BLaER1 (cell line): ENCODE measurements around the gene SNTG2.

Experiments
- H3K27ac ChIP-seq: shearing (Covaris generic); formaldehyde crosslinking; 2 replicates; pipeline ENCODE4 v1.8.1; 2022
- H3K27me3 ChIP-seq: shearing (Covaris generic); formaldehyde crosslinking; 2 replicates; pipeline ENCODE4 v1.8.1; 2022
- H3K36me3 ChIP-seq: shearing (Covaris generic); formaldehyde crosslinking; 2 replicates; pipeline ENCODE4 v1.8.1; 2022
- H3K4me1 ChIP-seq: shearing (Covaris generic); formaldehyde crosslinking; 2 replicates; pipeline ENCODE4 v1.8.1; 2022
- H3K4me2 ChIP-seq: shearing (Covaris generic); formaldehyde crosslinking; 2 replicates; pipeline ENCODE4 v1.8.1; 2022
- H3K4me3 ChIP-seq: shearing (Covaris generic); formaldehyde crosslinking; 2 replicates; pipeline ENCODE4 v1.8.1; 2022
- H3K9ac ChIP-seq: shearing (Covaris generic); formaldehyde crosslinking; 2 replicates; pipeline ENCODE4 v1.8.1; 2022
- H3K9me3 ChIP-seq: shearing (Covaris generic); formaldehyde crosslinking; 2 replicates; pipeline ENCODE4 v1.8.1; 2022
- H4K20me1 ChIP-seq: shearing (Covaris generic); formaldehyde crosslinking; 2 replicates; pipeline ENCODE4 v1.8.1; 2022
- Cebpa-rat ChIP-seq: shearing (Covaris generic); IDR thresholded peaks from 2 replicates; pipeline ENCODE4 v1.8.1; 2022

The SNTG2 gene

DNA sequence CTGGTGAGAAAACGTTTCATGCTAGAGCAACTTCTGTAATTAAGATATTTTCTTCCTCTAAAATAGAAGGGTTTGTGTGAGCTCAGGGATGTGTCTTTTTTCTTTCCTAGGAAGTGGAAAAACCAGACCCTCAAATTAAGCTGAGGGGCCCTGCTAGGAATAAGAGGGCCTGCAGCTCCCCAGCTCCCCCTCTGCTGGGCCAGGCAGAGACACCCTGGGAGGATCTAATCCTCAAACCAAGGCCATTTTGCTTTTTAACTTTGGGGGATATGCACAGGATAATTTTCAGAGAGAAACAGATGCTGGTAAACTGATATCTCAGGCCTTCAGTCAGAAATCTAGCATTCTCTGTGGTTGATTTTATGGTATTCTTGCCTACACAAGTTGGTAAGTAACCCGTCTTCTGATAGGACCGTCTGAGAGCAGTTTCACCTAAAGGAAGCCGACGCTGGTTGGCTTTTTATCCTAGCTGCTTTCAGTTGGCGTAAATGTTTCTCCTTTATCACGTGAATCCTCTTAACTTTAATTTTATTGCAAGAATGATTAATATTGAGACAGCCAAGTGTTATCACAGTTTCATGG is 34.8 kb downstream of the SNTG2 start:
- H3K9ac ChIP-seq = no peak overlapping the region
- no peaks in the 10 kb centered on the region for H4K20me1 ChIP-seq
- TF ChIP-seq Cebpa-rat = no peak
- H3K36me3 ChIP-seq = no peaks in the 10 kb centered on the region
- H3K27ac ChIP-seq = no peak overlapping the region
- H3K4me3 ChIP-seq = no peak overlapping the region
- no peaks in the 10 kb centered on the region for H3K9me3 ChIP-seq
- peaks cover 22% of the 10 kb centered on the region for H3K4me1 ChIP-seq
- peak overlapping the region; percentile 60 for H3K4me2 ChIP-seq
- no peaks in the 10 kb centered on the region for H3K27me3 ChIP-seq

DNA sequence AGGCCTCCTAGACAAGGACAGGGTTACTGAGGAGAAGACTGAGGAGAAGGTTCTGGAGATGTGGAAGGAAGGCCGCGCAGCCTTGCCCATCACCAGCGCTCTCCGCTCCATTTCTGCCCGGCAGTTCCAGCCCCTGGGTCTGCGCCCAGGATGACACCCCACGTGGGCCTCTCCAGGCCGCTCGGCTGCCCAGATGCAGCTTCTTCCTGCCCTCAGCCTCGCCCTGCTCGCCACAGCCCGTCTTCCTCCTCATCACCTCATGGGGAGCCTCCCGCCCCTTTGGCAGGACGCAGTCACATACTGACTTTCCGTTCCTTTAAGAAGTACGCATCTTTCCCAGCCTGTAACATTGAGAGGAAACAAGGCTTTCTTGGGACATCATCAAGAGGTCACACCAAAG is 37.1 kb downstream of the SNTG2 start:
- Histone ChIP-seq H3K9me3 (no peaks in the 10 kb centered on the region), H3K27ac (no peak overlapping the region), H4K20me1 (no peaks in the 10 kb centered on the region), H3K4me1 (peaks cover 22% of the 10 kb centered on the region), H3K36me3 (no peaks in the 10 kb centered on the region), H3K4me2 (no peak overlapping the region), H3K27me3 (no peaks in the 10 kb centered on the region), H3K4me3 (no peak overlapping the region), H3K9ac (no peak overlapping the region)
- no peak for TF ChIP-seq Cebpa-rat

- Histone ChIP-seq H3K9me3 (no peaks in the 10 kb centered on the region), H3K36me3 (no peaks in the 10 kb centered on the region), H4K20me1 (no peaks in the 10 kb centered on the region), H3K4me1 (peaks cover 11% of the 10 kb centered on the region), H3K4me3 (no peak overlapping the region), H3K27me3 (no peaks in the 10 kb centered on the region), H3K9ac (no peak overlapping the region), H3K4me2 (no peak overlapping the region), H3K27ac (no peak overlapping the region)
- TF ChIP-seq Cebpa-rat = no peak
Measured at GRCh38 chr2:989781-990467, 39.3 kb downstream of the SNTG2 start.

GRCh38 chr2:990970-991369 is 40.3 kb downstream of the SNTG2 start:
- H3K4me2 ChIP-seq = no peak overlapping the region

DNA sequence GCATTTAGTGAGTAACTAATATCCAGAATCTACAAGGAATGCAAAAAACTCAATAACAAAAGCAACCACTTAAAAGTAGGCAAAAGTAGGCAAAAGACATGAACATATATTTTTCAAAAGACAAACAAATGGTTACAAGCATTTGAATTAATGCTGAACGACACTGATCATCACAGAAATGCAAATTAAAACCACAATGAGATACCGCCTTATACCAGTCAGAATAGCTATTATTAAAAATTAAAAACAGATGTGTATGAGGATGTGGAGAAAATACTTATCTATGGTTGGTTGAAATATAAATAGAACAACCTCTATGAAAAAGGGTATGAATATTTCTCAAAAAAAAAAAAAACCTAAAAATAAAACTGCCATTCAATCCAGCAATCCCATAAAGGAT is 51.7 kb downstream of the SNTG2 start:
- no peak overlapping the region for H3K27ac ChIP-seq
- H3K36me3 ChIP-seq = no peaks in the 10 kb centered on the region
- no peaks in the 10 kb centered on the region for H3K4me1 ChIP-seq
- no peaks in the 10 kb centered on the region for H4K20me1 ChIP-seq
- no peak overlapping the region for H3K4me3 ChIP-seq
- H3K9ac ChIP-seq = no peak overlapping the region
- no peak for TF ChIP-seq Cebpa-rat
- H3K9me3 ChIP-seq = peaks cover 6% of the 10 kb centered on the region; the same call in 1 of the 2 replicates
- no peaks in the 10 kb centered on the region for H3K27me3 ChIP-seq
- H3K4me2 ChIP-seq = no peak overlapping the region

More at GRCh38 chr2:990970-991369, 40.3 kb downstream of the SNTG2 start:
- 0 out of 2 replicates have a peak, but pooled peaks cover under 1% of the 10 kb centered on the region for H3K4me1 ChIP-seq
- no peak overlapping the region for H3K4me3 ChIP-seq
- no peak overlapping the region for H3K27ac ChIP-seq
- H3K27me3 ChIP-seq = no peaks in the 10 kb centered on the region
- H3K9ac ChIP-seq = no peak overlapping the region
- H4K20me1 ChIP-seq = no peaks in the 10 kb centered on the region
- no peak for TF ChIP-seq Cebpa-rat
- no peaks in the 10 kb centered on the region for H3K9me3 ChIP-seq
- H3K36me3 ChIP-seq = no peaks in the 10 kb centered on the region

- H3K27me3 ChIP-seq = no peaks in the 10 kb centered on the region
- H3K4me3 ChIP-seq = no peak overlapping the region
- no peak for TF ChIP-seq Cebpa-rat
- no peaks in the 10 kb centered on the region for H3K9me3 ChIP-seq
- H3K4me2 ChIP-seq = no peak overlapping the region
- 0 out of 2 replicates have a peak, but pooled peaks cover 6% of the 10 kb centered on the region for H3K4me1 ChIP-seq
- H3K9ac ChIP-seq = no peak overlapping the region
- no peak overlapping the region for H3K27ac ChIP-seq
- H3K36me3 ChIP-seq = no peaks in the 10 kb centered on the region
- no peaks in the 10 kb centered on the region for H4K20me1 ChIP-seq
Measured at GRCh38 chr2:1004398-1004797, 53.7 kb downstream of the SNTG2 start.

DNA sequence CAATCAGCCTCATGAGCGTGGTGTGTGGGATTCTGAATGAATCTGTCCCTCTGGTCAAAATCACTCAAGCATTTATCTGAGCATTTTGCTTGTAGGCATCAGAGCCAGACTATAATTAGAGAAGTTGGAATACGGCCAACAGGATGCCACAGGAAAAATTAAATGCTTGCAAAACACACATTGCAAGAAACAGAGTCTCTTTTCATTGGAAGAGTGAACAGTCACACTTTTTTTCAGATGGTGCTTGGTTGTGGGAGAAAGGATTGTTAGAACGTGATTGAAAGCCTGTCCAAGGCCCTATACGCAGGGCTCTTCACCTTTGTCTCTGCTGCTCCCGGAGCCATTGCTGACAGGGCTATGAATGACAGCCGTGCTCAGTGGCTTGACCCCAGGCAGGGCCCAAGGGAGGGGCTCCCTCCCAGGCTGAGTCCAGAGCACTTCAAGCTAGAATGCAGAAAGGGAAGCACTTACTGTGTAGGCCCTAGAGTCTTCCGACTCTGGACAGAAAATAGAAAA is 59.8 kb downstream of the SNTG2 start:
- Histone ChIP-seq H3K4me2 (peak overlapping the region; percentile 68), H3K36me3 (no peaks in the 10 kb centered on the region), H3K9ac (no peak overlapping the region), H4K20me1 (no peaks in the 10 kb centered on the region), H3K9me3 (no peaks in the 10 kb centered on the region), H3K4me3 (no peak overlapping the region), H3K4me1 (peaks cover 29% of the 10 kb centered on the region), H3K27me3 (no peaks in the 10 kb centered on the region), H3K27ac (no peak overlapping the region)
- no peak for TF ChIP-seq Cebpa-rat

- Histone ChIP-seq H3K9ac (no peak overlapping the region; the same call in 1 of the 2 replicates), H3K36me3 (no peaks in the 10 kb centered on the region), H3K4me2 (peak overlapping the region; percentile 68), H3K27me3 (no peaks in the 10 kb centered on the region), H3K9me3 (no peaks in the 10 kb centered on the region), H3K27ac (no peak overlapping the region), H3K4me1 (peaks cover 29% of the 10 kb centered on the region), H4K20me1 (no peaks in the 10 kb centered on the region), H3K4me3 (no peak overlapping the region)
- TF ChIP-seq Cebpa-rat = no peak
Measured at GRCh38 chr2:1011006-1011405, 60.4 kb downstream of the SNTG2 start.

DNA sequence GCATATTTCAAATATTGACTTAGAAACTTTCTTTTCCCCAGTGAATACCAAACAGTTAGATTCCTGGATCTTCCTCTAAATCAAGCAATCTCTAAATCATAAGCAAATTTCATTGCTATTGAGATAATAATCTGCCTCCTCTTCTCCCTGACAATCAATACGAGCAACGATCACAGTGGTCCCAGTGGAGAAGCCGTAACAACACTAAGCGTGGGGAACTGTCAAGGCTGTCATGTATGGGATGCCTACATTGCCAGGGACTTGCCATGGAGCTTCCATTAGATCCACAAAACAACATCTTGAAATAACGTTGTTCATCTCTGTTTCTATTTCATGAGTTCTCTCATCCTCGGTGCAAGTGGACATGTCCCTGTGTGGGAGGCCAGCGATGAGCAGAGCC is 61.3 kb downstream of the SNTG2 start:
- no peak overlapping the region for H3K9ac ChIP-seq
- H4K20me1 ChIP-seq = no peaks in the 10 kb centered on the region
- no peaks in the 10 kb centered on the region for H3K36me3 ChIP-seq

GRCh38 chr2:1014802-1015201 is 64.2 kb downstream of the SNTG2 start:
- TF ChIP-seq Cebpa-rat = no peak
- H3K27ac ChIP-seq = no peak overlapping the region

More for the DNA sequence above, 61.3 kb downstream of the SNTG2 start:
- Histone ChIP-seq H3K4me3 (no peak overlapping the region), H3K9me3 (no peaks in the 10 kb centered on the region), H3K27me3 (no peaks in the 10 kb centered on the region), H3K4me2 (no peak overlapping the region), H3K4me1 (peaks cover 29% of the 10 kb centered on the region), H3K27ac (no peak overlapping the region)
- no peak for TF ChIP-seq Cebpa-rat

More at GRCh38 chr2:1014802-1015201, 64.2 kb downstream of the SNTG2 start:
- no peak overlapping the region for H3K4me3 ChIP-seq
- H3K4me2 ChIP-seq = no peak overlapping the region
- no peaks in the 10 kb centered on the region for H3K36me3 ChIP-seq
- H3K9me3 ChIP-seq = no peaks in the 10 kb centered on the region
- H3K9ac ChIP-seq = no peak overlapping the region
- no peaks in the 10 kb centered on the region for H3K27me3 ChIP-seq
- peaks cover 20% of the 10 kb centered on the region for H3K4me1 ChIP-seq
- no peaks in the 10 kb centered on the region for H4K20me1 ChIP-seq
